Measurements from ENCODE around the gene ATP5MC3. TPM values are rescaled to one million over a fixed set of nuclear protein-coding genes. Genes with fewer than 3 reads are reported as not detected.

ATP5MC3 gene
- total RNA-seq, 1 experiment from 2014 or later, result 299 TPM

DNA sequence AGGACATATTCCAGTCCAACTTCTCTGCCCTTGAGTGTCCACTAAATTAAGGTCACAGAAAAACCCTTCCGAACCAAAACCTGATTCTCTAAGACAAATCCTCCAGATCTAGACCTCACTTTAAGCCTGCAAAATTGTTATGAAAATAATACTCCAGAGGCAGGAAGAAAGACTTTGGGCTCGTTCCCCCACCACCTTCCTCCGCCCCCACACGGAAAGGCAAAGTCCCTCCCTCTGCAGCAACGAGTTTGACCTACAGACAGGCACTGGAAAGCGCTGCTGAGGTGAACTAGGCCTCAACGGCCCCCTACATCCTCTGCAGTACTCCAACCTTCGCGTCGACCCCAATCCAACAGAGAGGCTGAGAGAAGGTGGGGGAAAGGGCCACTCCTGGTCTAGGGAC is 808 bp downstream of the ATP5MC3 start:
- Mint-ChIP-seq H3K9me3 (ENCODE audit: unreplicated experiment) (no peaks in the 10 kb centered on the region), H3K27me3 (ENCODE audit: insufficient read depth, unreplicated experiment) (no peaks in the 10 kb centered on the region), H3K4me3 (ENCODE audit: unreplicated experiment) (peak overlapping the region; percentile 98), H3K36me3 (ENCODE audit: insufficient read depth, unreplicated experiment) (peaks cover 49% of the 10 kb centered on the region), H3K4me1 (ENCODE audit: low read depth, unreplicated experiment) (peaks cover 9% of the 10 kb centered on the region), H3K27ac (ENCODE audit: unreplicated experiment) (peak overlapping the region; percentile 87)
- intact Hi-C loops (cut with micrococcal nuclease; ENCODE audit: unreplicated experiment), result loop anchor here (1.0 kb wide), 1 partner anchor 12 kb away; the partner anchor contains the start of gene ATF2
- Histone ChIP-seq H3K9me3 (no peaks in the 10 kb centered on the region), H3K4me1 (peaks cover 4% of the 10 kb centered on the region; the same call in 1 of the 2 replicates), H3K36me3 (ENCODE audit: control insufficient read depth, insufficient read depth, low read length) (0 out of 2 replicates have a peak, but pooled peaks cover 1% of the 10 kb centered on the region), H3K4me3 (ENCODE audit: low read depth, low read length) (peak overlapping the region; percentile 74), H3K27me3 (replicated peaks; ENCODE audit: control insufficient read depth, insufficient read depth, low read length) (no peaks in the 10 kb centered on the region)
- no peak for TF ChIP-seq CTCF (IDR thresholded peaks at IDR 0.05; ENCODE audit: insufficient read depth in 1 of 2, low read depth in 1 of 2, low read length in 1 of 2, severe bottlenecking in 1 of 2, unreplicated experiment in 1 of 2)
- ChIA-PET CTCF (no interaction called here), POLR2A (no interaction called here)
- peak; percentile 38 to 53 for DNase-seq
- BruUV-seq (replicated peaks), result no TSS peak

- no peaks in the 10 kb centered on the region for H3K4me1 ChIP-seq
- H3K27me3 ChIP-seq (replicated peaks; ENCODE audit: control insufficient read depth, insufficient read depth, low read length), result no peaks in the 10 kb centered on the region
- no peak overlapping the region for H3K27ac Mint-ChIP-seq (ENCODE audit: unreplicated experiment)
- H3K27me3 Mint-ChIP-seq (ENCODE audit: insufficient read depth, unreplicated experiment), result no peaks in the 10 kb centered on the region
- H3K9me3 Mint-ChIP-seq (ENCODE audit: unreplicated experiment), result no peaks in the 10 kb centered on the region
- no peak overlapping the region for H3K4me3 Mint-ChIP-seq (ENCODE audit: unreplicated experiment)
- peaks cover 53% of the 10 kb centered on the region for H3K36me3 Mint-ChIP-seq (ENCODE audit: insufficient read depth, unreplicated experiment)
- intact Hi-C loops (cut with micrococcal nuclease; ENCODE audit: unreplicated experiment), result no loop called here
- no TSS peak for BruUV-seq (replicated peaks)
- H3K4me3 ChIP-seq (ENCODE audit: low read depth, low read length), result no peak overlapping the region
- 0 out of 2 replicates have a peak, but pooled peaks cover 1% of the 10 kb centered on the region for H3K36me3 ChIP-seq (ENCODE audit: control insufficient read depth, insufficient read depth, low read length)
- no peak for DNase-seq
- POLR2A ChIA-PET, result no interaction called here
- no peaks in the 10 kb centered on the region for H3K9me3 ChIP-seq
- H3K4me1 Mint-ChIP-seq (ENCODE audit: low read depth, unreplicated experiment), result peaks cover 3% of the 10 kb centered on the region
- CTCF ChIA-PET, result no interaction called here
- no peak for TF ChIP-seq CTCF (IDR thresholded peaks at IDR 0.05; ENCODE audit: insufficient read depth in 1 of 2, low read depth in 1 of 2, low read length in 1 of 2, severe bottlenecking in 1 of 2, unreplicated experiment in 1 of 2)
These were observed 4.9 kb downstream of the ATP5MC3 start for GRCh38 chr2:175176624-175177023.

GRCh38 chr2:175175896-175176295 is 5.6 kb downstream of the ATP5MC3 start:
- Histone ChIP-seq H3K27me3 (replicated peaks; ENCODE audit: control insufficient read depth, insufficient read depth, low read length) (no peaks in the 10 kb centered on the region), H3K9me3 (no peaks in the 10 kb centered on the region), H3K4me1 (no peaks in the 10 kb centered on the region), H3K4me3 (ENCODE audit: low read depth, low read length) (no peak overlapping the region), H3K36me3 (ENCODE audit: control insufficient read depth, insufficient read depth, low read length) (0 out of 2 replicates have a peak, but pooled peaks cover 1% of the 10 kb centered on the region)
- Mint-ChIP-seq H3K4me3 (ENCODE audit: unreplicated experiment) (no peak overlapping the region), H3K27me3 (ENCODE audit: insufficient read depth, unreplicated experiment) (no peaks in the 10 kb centered on the region), H3K36me3 (ENCODE audit: insufficient read depth, unreplicated experiment) (peaks cover 46% of the 10 kb centered on the region), H3K9me3 (ENCODE audit: unreplicated experiment) (no peaks in the 10 kb centered on the region), H3K4me1 (ENCODE audit: low read depth, unreplicated experiment) (no peaks in the 10 kb centered on the region), H3K27ac (ENCODE audit: unreplicated experiment) (no peak overlapping the region)
- intact Hi-C loops (cut with micrococcal nuclease; ENCODE audit: unreplicated experiment), result no loop called here
- CTCF ChIA-PET, result no interaction called here
- POLR2A ChIA-PET, result no interaction called here
- no TSS peak for BruUV-seq (replicated peaks)
- DNase-seq, result no peak
- TF ChIP-seq CTCF (IDR thresholded peaks at IDR 0.05; ENCODE audit: insufficient read depth in 1 of 2, low read depth in 1 of 2, low read length in 1 of 2, severe bottlenecking in 1 of 2, unreplicated experiment in 1 of 2), result no peak

Data from Caco-2 (cell line).